ENCODE results near the gene RANBP9. TPM values are rescaled to one million over a fixed set of nuclear protein-coding genes. Genes with fewer than 3 reads are reported as not detected.

The RANBP9 gene
- total and polyA plus RNA-seq, 9 of the 15 experiments (the other 6 are each of a cell fraction or from before 2014, with no cell fraction given): 27.5 to 130 (median 61.5) TPM

DNA sequence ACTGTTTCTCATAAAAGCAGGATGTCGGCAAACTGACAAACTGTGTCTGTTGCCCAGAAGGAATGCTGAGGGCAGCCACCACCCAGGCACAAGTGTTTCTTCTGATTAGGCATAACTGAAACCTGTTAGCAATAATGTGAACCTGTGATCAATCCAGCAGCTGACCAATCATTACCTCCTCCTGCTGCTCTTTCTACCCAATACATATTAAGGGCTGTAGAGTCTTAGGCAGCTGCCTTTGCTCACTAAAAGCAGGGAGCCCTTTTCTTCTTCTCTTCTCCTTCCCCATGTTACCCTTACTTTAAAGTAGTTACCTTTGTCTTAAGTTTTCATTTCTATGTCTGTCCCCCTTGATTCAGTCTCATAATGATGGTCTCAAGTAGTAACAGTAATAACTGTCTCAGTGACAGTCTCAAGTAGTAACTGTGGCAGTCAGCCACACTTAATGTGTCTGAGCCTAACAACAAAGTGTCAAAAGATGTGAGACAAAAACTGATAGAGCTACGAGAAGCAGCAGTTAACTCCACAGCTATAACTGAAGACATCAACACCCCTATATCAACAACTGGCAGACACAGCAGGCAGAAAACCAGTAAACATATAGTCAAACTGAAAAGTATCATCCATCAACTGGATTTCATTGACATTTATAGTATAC, 37.0 kb downstream of the RANBP9 start (continued):
- TF ChIP-seq, protein P1, sequence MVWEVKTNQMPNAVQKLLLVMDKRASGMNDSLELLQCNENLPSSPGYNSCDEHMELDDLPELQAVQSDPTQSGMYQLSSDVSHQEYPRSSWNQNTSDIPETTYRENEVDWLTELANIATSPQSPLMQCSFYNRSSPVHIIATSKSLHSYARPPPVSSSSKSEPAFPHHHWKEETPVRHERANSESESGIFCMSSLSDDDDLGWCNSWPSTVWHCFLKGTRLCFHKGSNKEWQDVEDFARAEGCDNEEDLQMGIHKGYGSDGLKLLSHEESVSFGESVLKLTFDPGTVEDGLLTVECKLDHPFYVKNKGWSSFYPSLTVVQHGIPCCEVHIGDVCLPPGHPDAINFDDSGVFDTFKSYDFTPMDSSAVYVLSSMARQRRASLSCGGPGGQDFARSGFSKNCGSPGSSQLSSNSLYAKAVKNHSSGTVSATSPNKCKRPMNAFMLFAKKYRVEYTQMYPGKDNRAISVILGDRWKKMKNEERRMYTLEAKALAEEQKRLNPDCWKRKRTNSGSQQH (CRISPR knock-in tag; IDR thresholded peaks at IDR 0.05): 0 out of 2 replicates have a peak, but pooled peaks have one; percentile 20
- TF ChIP-seq SRSF1 (IDR thresholded peaks at IDR 0.05; ENCODE audit: low read depth, low read length): no peak
- no peak for TF ChIP-seq MYC (IDR thresholded peaks at IDR 0.05; ENCODE audit: low read depth, low read length)
- TF ChIP-seq MYC (CRISPR knock-in tag; IDR thresholded peaks at IDR 0.05; ENCODE audit: borderline replicate concordance, low read depth): no peak
- TF ChIP-seq CBFB (CRISPR knock-in tag; IDR thresholded peaks at IDR 0.05): no peak
- TF ChIP-seq NR3C1 (CRISPR knock-in tag; IDR thresholded peaks at IDR 0.05): no peak
- no peak for TF ChIP-seq ZBTB7A (IDR thresholded peaks at IDR 0.05; ENCODE audit: borderline replicate concordance, control insufficient read depth, low read depth, low read length)
- TF ChIP-seq, protein P2, sequence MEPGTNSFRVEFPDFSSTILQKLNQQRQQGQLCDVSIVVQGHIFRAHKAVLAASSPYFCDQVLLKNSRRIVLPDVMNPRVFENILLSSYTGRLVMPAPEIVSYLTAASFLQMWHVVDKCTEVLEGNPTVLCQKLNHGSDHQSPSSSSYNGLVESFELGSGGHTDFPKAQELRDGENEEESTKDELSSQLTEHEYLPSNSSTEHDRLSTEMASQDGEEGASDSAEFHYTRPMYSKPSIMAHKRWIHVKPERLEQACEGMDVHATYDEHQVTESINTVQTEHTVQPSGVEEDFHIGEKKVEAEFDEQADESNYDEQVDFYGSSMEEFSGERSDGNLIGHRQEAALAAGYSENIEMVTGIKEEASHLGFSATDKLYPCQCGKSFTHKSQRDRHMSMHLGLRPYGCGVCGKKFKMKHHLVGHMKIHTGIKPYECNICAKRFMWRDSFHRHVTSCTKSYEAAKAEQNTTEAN (CRISPR knock-in tag; IDR thresholded peaks at IDR 0.05): no peak
- TF ChIP-seq ZNF584 (CRISPR knock-in tag; IDR thresholded peaks at IDR 0.05; ENCODE audit: low read depth): no peak
- TF ChIP-seq, protein P3, sequence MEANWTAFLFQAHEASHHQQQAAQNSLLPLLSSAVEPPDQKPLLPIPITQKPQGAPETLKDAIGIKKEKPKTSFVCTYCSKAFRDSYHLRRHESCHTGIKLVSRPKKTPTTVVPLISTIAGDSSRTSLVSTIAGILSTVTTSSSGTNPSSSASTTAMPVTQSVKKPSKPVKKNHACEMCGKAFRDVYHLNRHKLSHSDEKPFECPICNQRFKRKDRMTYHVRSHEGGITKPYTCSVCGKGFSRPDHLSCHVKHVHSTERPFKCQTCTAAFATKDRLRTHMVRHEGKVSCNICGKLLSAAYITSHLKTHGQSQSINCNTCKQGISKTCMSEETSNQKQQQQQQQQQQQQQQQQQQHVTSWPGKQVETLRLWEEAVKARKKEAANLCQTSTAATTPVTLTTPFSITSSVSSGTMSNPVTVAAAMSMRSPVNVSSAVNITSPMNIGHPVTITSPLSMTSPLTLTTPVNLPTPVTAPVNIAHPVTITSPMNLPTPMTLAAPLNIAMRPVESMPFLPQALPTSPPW (CRISPR knock-in tag; IDR thresholded peaks at IDR 0.05): no peak
- TF ChIP-seq ZBTB17 (CRISPR knock-in tag; IDR thresholded peaks at IDR 0.05): 0 out of 2 replicates have a peak, but pooled peaks have one; percentile 51
- no peak for TF ChIP-seq ATF7 (IDR thresholded peaks at IDR 0.05)
- TF ChIP-seq SMAD3 (CRISPR knock-in tag; conservative IDR thresholded peaks at IDR 0.05): no peak
- TF ChIP-seq LCOR (CRISPR knock-in tag; IDR thresholded peaks at IDR 0.05): no peak
- TF ChIP-seq STAT5B (CRISPR knock-in tag; IDR thresholded peaks at IDR 0.05): no peak
- TF ChIP-seq POLR2A (conservative IDR thresholded peaks at IDR 0.05): peak; percentile 36; the same call in 1 of the 2 replicates
- TF ChIP-seq NR2F6 (CRISPR knock-in tag; IDR thresholded peaks at IDR 0.05): no peak
- TF ChIP-seq HNRNPUL1 (IDR thresholded peaks at IDR 0.05; ENCODE audit: low read length): no peak
- no peak for TF ChIP-seq SRSF9 (IDR thresholded peaks at IDR 0.05; ENCODE audit: borderline replicate concordance, low read depth, low read length)
- no peak for TF ChIP-seq NFIX (CRISPR knock-in tag; IDR thresholded peaks at IDR 0.05; ENCODE audit: low read depth)
- TF ChIP-seq CEBPB (tag; IDR thresholded peaks at IDR 0.05): no peak
- TF ChIP-seq KDM2B (CRISPR knock-in tag; IDR thresholded peaks at IDR 0.05): no peak
- TF ChIP-seq, protein P4, sequence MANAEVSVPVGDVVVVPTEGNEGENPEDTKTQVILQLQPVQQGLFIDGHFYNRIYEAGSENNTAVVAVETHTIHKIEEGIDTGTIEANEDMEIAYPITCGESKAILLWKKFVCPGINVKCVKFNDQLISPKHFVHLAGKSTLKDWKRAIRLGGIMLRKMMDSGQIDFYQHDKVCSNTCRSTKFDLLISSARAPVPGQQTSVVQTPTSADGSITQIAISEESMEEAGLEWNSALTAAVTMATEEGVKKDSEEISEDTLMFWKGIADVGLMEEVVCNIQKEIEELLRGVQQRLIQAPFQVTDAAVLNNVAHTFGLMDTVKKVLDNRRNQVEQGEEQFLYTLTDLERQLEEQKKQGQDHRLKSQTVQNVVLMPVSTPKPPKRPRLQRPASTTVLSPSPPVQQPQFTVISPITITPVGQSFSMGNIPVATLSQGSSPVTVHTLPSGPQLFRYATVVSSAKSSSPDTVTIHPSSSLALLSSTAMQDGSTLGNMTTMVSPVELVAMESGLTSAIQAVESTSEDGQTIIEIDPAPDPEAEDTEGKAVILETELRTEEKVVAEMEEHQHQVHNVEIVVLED (CRISPR knock-in tag; IDR thresholded peaks at IDR 0.05): no peak
- TF ChIP-seq, protein P5, sequence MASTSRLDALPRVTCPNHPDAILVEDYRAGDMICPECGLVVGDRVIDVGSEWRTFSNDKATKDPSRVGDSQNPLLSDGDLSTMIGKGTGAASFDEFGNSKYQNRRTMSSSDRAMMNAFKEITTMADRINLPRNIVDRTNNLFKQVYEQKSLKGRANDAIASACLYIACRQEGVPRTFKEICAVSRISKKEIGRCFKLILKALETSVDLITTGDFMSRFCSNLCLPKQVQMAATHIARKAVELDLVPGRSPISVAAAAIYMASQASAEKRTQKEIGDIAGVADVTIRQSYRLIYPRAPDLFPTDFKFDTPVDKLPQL (IDR thresholded peaks at IDR 0.05; ENCODE audit: extremely low read depth, insufficient read length): no peak
- TF ChIP-seq ZBED1 (IDR thresholded peaks at IDR 0.05): no peak

Data from K562 (cell line).